HEK293 (cell line): ENCODE data around the gene ACADVL.

Experiments
- CTCF ChIA-PET: fragments of 350-600 bp; formaldehyde crosslinking; extraction: SDS; loops from one replicate; lab custom pipeline; 2021; ENCODE audit warnings: antibody characterized with exemption; lab: Yijun Ruan, JAX
- POLR2A ChIA-PET: fragments of 300-600 bp; formaldehyde crosslinking; extraction: SDS; loops from one replicate; lab custom pipeline; 2020; ENCODE audit warnings: antibody characterized with exemption, inconsistent platforms; lab: Yijun Ruan, JAX
- H3K27ac ChIP-seq: fragments of 200-500 bp; sonication (Bioruptor generic); 2 replicates; pipeline ENCODE4 v1.5.1; 2014; ENCODE audit warnings: low read depth, low read length, control low read depth, inconsistent platforms; ENCODE audit errors: extremely low read depth
- H3K36me3 ChIP-seq, 2 experiments: fragments of 200-500 bp in 1 of 2; sonication (Bioruptor generic) in 1 of 2; 1 replicate in 1 of 2; 2 replicates in 1 of 2; pipeline ENCODE4 v1.5.1; 2014 to 2017; ENCODE audit warnings: inconsistent platforms in 2 of 2, low read length in 2 of 2; ENCODE audit not compliant: control insufficient read depth in 2 of 2, insufficient read depth in 1 of 2
- H3K4me1 ChIP-seq: fragments of 200-500 bp; sonication (Bioruptor generic); 2 replicates; pipeline ENCODE4 v1.5.1; 2014; ENCODE audit warnings: mild to moderate bottlenecking, low read length, inconsistent platforms; ENCODE audit not compliant: control insufficient read depth, insufficient read depth
- H3K4me3 ChIP-seq: 2 replicates; pipeline ENCODE4 v1.5.1; 2011; ENCODE audit warnings: low read depth, mild to moderate bottlenecking, control low read depth, low read length, moderate library complexity
- H3K9me3 ChIP-seq: fragments of 200-500 bp; sonication (Bioruptor generic); 2 replicates; pipeline ENCODE4 v1.5.1; 2014; ENCODE audit warnings: low read depth, low read length, inconsistent platforms; ENCODE audit not compliant: control insufficient read depth, insufficient read depth
- GLIS1 ChIP-seq: fragments of 450-650 bp; formaldehyde crosslinking; IDR thresholded peaks from 2 replicates; pipeline ENCODE4 v1.5.1; 2016; ENCODE audit warnings: missing biosample characterization, missing genetic modification characterization
- KLF1 ChIP-seq: fragments of 450-650 bp; formaldehyde crosslinking; IDR thresholded peaks from 2 replicates; pipeline ENCODE4 v1.5.1; 2016; ENCODE audit warnings: missing biosample characterization, missing genetic modification characterization
- MZF1 ChIP-seq: fragments of 450-650 bp; formaldehyde crosslinking; IDR thresholded peaks from 2 replicates; pipeline ENCODE4 v1.5.1; 2017; ENCODE audit warnings: missing biosample characterization, missing genetic modification characterization, borderline replicate concordance
- REPIN1 ChIP-seq: fragments of 450-650 bp; formaldehyde crosslinking; IDR thresholded peaks from 2 replicates; pipeline ENCODE4 v1.5.1; 2017; ENCODE audit warnings: missing biosample characterization, missing genetic modification characterization, low read depth
- SCRT2 ChIP-seq: fragments of 450-650 bp; formaldehyde crosslinking; IDR thresholded peaks from 2 replicates; pipeline ENCODE4 v1.5.1; 2016; ENCODE audit warnings: missing biosample characterization, missing genetic modification characterization
- SP7 ChIP-seq: fragments of 450-650 bp; formaldehyde crosslinking; IDR thresholded peaks from 2 replicates; pipeline ENCODE4 v1.5.1; 2016; ENCODE audit warnings: missing biosample characterization, missing genetic modification characterization
- ZBTB1 ChIP-seq: fragments of 450-650 bp; formaldehyde crosslinking; IDR thresholded peaks from 2 replicates; pipeline ENCODE4 v1.5.1; 2016; ENCODE audit warnings: missing biosample characterization, missing genetic modification characterization
- ZNF146 ChIP-seq: fragments of 450-650 bp; formaldehyde crosslinking; IDR thresholded peaks from 2 replicates; pipeline ENCODE4 v1.5.1; 2016; ENCODE audit warnings: missing biosample characterization, missing genetic modification characterization
- ZNF19 ChIP-seq: fragments of 450-650 bp; formaldehyde crosslinking; IDR thresholded peaks from 2 replicates; pipeline ENCODE4; 2016; ENCODE audit warnings: missing biosample characterization, missing genetic modification characterization, low read depth
- ZNF223 ChIP-seq: fragments of 450-650 bp; formaldehyde crosslinking; IDR thresholded peaks from 2 replicates; pipeline ENCODE4 v1.5.1; 2016; ENCODE audit warnings: missing biosample characterization, missing genetic modification characterization
- ZNF302 ChIP-seq: fragments of 450-650 bp; formaldehyde crosslinking; IDR thresholded peaks from 2 replicates; pipeline ENCODE4 v1.5.1; 2016; ENCODE audit warnings: missing biosample characterization, missing genetic modification characterization, low read depth
- ZNF311 ChIP-seq: fragments of 450-650 bp; formaldehyde crosslinking; IDR thresholded peaks from 2 replicates; pipeline ENCODE4 v1.5.1; 2017; ENCODE audit warnings: missing biosample characterization, missing genetic modification characterization, borderline replicate concordance
- ZNF37A ChIP-seq: fragments of 450-650 bp; IDR thresholded peaks from 2 replicates; pipeline ENCODE4 v1.5.1; 2018; ENCODE audit warnings: missing biosample characterization, missing genetic modification characterization
- ZNF391 ChIP-seq: fragments of 450-650 bp; formaldehyde crosslinking; IDR thresholded peaks from 2 replicates; pipeline ENCODE4 v1.5.1; 2016; ENCODE audit warnings: low read depth, missing biosample characterization, missing genetic modification characterization, borderline replicate concordance
- ZNF433 ChIP-seq: fragments of 450-650 bp; formaldehyde crosslinking; IDR thresholded peaks from 2 replicates; pipeline ENCODE4 v1.5.1; 2016; ENCODE audit warnings: missing biosample characterization, missing genetic modification characterization, low read depth
- ZNF549 ChIP-seq: fragments of 450-650 bp; IDR thresholded peaks from 2 replicates; pipeline ENCODE4 v1.5.1; 2018; ENCODE audit warnings: missing biosample characterization, missing genetic modification characterization, mild to moderate bottlenecking, inconsistent platforms, moderate library complexity
- ZNF585B ChIP-seq: fragments of 450-650 bp; formaldehyde crosslinking; IDR thresholded peaks from 2 replicates; pipeline ENCODE4 v1.5.1; 2016; ENCODE audit warnings: missing biosample characterization, missing genetic modification characterization
- ZNF621 ChIP-seq: fragments of 450-650 bp; formaldehyde crosslinking; IDR thresholded peaks from 2 replicates; pipeline ENCODE4 v1.5.1; 2017; ENCODE audit warnings: missing biosample characterization, missing genetic modification characterization
- ZNF660 ChIP-seq: fragments of 450-650 bp; IDR thresholded peaks from 2 replicates; pipeline ENCODE4 v1.5.1; 2018; ENCODE audit warnings: missing biosample characterization, mild to moderate bottlenecking, missing genetic modification characterization
- TF ChIP-seq, protein P1 (sequence below): fragments of 450-650 bp; formaldehyde crosslinking; IDR thresholded peaks from 2 replicates; pipeline ENCODE4 v1.5.1; 2016; ENCODE audit warnings: missing biosample characterization, missing genetic modification characterization, borderline replicate concordance
- TF ChIP-seq, protein P2 (sequence below): fragments of 450-650 bp; formaldehyde crosslinking; IDR thresholded peaks from 2 replicates; pipeline ENCODE4 v1.5.1; 2016; ENCODE audit warnings: missing biosample characterization, missing genetic modification characterization
- TF ChIP-seq, protein P3 (sequence below): fragments of 450-650 bp; formaldehyde crosslinking; IDR thresholded peaks from 2 replicates; pipeline ENCODE4 v1.5.1; 2016; ENCODE audit warnings: missing biosample characterization, missing genetic modification characterization
- TF ChIP-seq, protein P4 (sequence below): fragments of 450-650 bp; IDR thresholded peaks from 2 replicates; pipeline ENCODE4 v1.5.1; 2018; ENCODE audit warnings: missing biosample characterization, mild to moderate bottlenecking, missing genetic modification characterization
- TF ChIP-seq, protein P5 (sequence below): fragments of 450-650 bp; formaldehyde crosslinking; IDR thresholded peaks from 2 replicates; pipeline ENCODE4 v1.5.1; 2016; ENCODE audit warnings: missing biosample characterization, missing genetic modification characterization

The ACADVL gene

DNA sequence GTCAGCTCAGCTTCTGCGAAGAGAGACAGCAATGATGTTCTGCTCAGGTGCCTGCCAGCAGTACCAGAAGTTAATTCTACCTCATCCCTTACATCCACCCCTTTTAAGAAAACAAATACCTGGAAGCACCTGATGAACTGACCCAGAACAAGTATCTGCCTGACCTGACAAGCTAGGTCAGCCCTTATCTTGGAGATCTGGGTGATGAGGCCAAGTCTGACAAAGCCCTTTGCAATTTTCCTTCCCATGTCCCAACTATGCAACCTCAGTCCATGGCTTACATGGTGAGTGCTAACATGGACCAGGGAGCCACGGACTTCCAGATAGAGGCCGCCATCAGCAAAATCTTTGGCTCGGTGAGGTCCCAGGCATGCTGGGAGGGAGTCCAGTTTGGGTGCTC lies 3.6 kb downstream of the ACADVL start (continued):
- TF ChIP-seq, protein P1, sequence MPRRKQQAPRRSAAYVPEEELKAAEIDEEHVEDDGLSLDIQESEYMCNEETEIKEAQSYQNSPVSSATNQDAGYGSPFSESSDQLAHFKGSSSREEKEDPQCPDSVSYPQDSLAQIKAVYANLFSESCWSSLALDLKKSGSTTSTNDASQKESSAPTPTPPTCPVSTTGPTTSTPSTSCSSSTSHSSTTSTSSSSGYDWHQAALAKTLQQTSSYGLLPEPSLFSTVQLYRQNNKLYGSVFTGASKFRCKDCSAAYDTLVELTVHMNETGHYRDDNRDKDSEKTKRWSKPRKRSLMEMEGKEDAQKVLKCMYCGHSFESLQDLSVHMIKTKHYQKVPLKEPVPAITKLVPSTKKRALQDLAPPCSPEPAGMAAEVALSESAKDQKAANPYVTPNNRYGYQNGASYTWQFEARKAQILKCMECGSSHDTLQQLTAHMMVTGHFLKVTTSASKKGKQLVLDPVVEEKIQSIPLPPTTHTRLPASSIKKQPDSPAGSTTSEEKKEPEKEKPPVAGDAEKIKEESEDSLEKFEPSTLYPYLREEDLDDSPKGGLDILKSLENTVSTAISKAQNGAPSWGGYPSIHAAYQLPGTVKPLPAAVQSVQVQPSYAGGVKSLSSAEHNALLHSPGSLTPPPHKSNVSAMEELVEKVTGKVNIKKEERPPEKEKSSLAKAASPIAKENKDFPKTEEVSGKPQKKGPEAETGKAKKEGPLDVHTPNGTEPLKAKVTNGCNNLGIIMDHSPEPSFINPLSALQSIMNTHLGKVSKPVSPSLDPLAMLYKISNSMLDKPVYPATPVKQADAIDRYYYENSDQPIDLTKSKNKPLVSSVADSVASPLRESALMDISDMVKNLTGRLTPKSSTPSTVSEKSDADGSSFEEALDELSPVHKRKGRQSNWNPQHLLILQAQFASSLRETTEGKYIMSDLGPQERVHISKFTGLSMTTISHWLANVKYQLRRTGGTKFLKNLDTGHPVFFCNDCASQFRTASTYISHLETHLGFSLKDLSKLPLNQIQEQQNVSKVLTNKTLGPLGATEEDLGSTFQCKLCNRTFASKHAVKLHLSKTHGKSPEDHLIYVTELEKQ (tag by site-specific recombination): no peak
- TF ChIP-seq KLF1 (tag by site-specific recombination): no peak

DNA sequence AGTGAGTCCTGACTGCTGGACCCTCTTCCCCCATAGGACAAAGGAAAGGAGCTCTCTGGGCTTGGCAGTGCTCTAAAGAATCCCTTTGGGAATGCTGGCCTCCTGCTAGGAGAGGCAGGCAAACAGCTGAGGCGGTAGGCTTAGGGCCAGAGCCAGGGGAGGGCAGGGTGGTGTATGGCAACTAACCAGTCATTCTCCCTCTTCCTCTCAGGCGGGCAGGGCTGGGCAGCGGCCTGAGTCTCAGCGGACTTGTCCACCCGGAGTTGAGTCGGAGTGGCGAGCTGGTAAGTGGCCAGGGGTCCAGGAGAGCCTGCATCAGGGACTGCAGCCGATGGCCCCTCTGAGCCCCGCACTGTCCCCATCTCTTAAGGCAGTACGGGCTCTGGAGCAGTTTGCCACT lies 4.4 kb downstream of the ACADVL start:
- H3K4me1 ChIP-seq: no peaks in the 10 kb centered on the region
- ChIA-PET POLR2A (interaction anchor here (1.0 to 9.8 kb wide), 4 partner anchors 10 to 38 kb away, joined by 3 to 284 read pairs (median 6); partner anchors contain the start of genes DVL2, GABARAP and PHF23), CTCF (no interaction called here)
- peaks cover 26 to 82% of the 10 kb centered on the region in 2 experiments for H3K36me3 ChIP-seq
- no peaks in the 10 kb centered on the region for H3K9me3 ChIP-seq
- no peak overlapping the region for H3K4me3 ChIP-seq
- TF ChIP-seq ZNF311 (tag by site-specific recombination): no peak
- TF ChIP-seq, protein P2, sequence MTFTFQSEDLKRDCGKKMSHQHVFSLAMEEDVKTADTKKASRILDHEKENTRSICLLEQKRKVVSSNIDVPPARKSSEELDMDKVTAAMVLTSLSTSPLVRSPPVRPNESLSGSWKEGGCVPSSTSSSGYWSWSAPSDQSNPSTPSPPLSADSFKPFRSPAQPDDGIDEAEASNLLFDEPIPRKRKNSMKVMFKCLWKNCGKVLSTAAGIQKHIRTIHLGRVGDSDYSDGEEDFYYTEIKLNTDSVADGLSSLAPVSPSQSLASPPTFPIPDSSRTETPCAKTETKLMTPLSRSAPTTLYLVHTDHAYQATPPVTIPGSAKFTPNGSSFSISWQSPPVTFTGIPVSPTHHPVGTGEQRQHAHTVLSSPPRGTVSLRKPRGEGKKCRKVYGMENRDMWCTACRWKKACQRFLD (tag by site-specific recombination): no peak
- TF ChIP-seq, protein P3, sequence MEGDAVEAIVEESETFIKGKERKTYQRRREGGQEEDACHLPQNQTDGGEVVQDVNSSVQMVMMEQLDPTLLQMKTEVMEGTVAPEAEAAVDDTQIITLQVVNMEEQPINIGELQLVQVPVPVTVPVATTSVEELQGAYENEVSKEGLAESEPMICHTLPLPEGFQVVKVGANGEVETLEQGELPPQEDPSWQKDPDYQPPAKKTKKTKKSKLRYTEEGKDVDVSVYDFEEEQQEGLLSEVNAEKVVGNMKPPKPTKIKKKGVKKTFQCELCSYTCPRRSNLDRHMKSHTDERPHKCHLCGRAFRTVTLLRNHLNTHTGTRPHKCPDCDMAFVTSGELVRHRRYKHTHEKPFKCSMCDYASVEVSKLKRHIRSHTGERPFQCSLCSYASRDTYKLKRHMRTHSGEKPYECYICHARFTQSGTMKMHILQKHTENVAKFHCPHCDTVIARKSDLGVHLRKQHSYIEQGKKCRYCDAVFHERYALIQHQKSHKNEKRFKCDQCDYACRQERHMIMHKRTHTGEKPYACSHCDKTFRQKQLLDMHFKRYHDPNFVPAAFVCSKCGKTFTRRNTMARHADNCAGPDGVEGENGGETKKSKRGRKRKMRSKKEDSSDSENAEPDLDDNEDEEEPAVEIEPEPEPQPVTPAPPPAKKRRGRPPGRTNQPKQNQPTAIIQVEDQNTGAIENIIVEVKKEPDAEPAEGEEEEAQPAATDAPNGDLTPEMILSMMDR (tag by site-specific recombination): no peak
- no peak overlapping the region for H3K27ac ChIP-seq

DNA sequence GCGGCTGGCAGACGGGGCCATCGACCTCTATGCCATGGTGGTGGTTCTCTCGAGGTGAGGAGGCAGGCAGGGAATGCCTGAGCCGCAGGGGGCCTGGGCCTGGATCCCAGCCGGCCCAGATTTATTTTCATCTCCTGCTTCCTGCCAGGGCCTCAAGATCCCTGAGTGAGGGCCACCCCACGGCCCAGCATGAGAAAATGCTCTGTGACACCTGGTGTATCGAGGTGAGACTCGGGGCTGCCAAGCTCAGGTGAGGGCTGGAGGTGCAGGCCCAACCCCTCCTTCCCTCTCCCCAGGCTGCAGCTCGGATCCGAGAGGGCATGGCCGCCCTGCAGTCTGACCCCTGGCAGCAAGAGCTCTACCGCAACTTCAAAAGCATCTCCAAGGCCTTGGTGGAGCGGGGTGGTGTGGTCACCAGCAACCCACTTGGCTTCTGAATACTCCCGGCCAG lies 4.9 kb downstream of the ACADVL start:
- H3K4me3 ChIP-seq: no peak overlapping the region
- H3K4me1 ChIP-seq: no peaks in the 10 kb centered on the region
- H3K36me3 ChIP-seq: peaks cover 26 to 87% of the 10 kb centered on the region in 2 experiments
- CTCF ChIA-PET: no interaction called here
- POLR2A ChIA-PET: interaction anchor here (0.5 to 9.8 kb wide), 4 partner anchors 12 to 37 kb away, joined by 3 to 284 read pairs (median 3); partner anchors contain the start of genes DVL2, GABARAP and PHF23
- no peaks in the 10 kb centered on the region for H3K9me3 ChIP-seq
- 0 out of 2 replicates have a peak overlapping the region, but pooled peaks have one; percentile 11 for H3K27ac ChIP-seq
- TF ChIP-seq ZNF391 (tag by site-specific recombination): no peak
- no peak for TF ChIP-seq SP7 (tag by site-specific recombination)
- no peak for TF ChIP-seq ZNF660 (tag by site-specific recombination)
- no peak for TF ChIP-seq ZNF585B
- TF ChIP-seq MZF1 (tag by site-specific recombination): no peak
- no peak for TF ChIP-seq SCRT2
- TF ChIP-seq ZNF19 (tag by site-specific recombination): no peak
- no peak for TF ChIP-seq REPIN1 (tag by site-specific recombination)
- TF ChIP-seq ZNF37A (tag by site-specific recombination): no peak
- TF ChIP-seq, protein P4, sequence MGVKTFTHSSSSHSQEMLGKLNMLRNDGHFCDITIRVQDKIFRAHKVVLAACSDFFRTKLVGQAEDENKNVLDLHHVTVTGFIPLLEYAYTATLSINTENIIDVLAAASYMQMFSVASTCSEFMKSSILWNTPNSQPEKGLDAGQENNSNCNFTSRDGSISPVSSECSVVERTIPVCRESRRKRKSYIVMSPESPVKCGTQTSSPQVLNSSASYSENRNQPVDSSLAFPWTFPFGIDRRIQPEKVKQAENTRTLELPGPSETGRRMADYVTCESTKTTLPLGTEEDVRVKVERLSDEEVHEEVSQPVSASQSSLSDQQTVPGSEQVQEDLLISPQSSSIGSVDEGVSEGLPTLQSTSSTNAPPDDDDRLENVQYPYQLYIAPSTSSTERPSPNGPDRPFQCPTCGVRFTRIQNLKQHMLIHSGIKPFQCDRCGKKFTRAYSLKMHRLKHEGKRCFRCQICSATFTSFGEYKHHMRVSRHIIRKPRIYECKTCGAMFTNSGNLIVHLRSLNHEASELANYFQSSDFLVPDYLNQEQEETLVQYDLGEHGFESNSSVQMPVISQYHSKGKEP: no peak
- no peak for TF ChIP-seq ZNF146 (tag by site-specific recombination)
- TF ChIP-seq ZNF621 (tag by site-specific recombination): no peak
- TF ChIP-seq GLIS1: no peak
- no peak for TF ChIP-seq ZBTB1 (tag by site-specific recombination)
- TF ChIP-seq, protein P5, sequence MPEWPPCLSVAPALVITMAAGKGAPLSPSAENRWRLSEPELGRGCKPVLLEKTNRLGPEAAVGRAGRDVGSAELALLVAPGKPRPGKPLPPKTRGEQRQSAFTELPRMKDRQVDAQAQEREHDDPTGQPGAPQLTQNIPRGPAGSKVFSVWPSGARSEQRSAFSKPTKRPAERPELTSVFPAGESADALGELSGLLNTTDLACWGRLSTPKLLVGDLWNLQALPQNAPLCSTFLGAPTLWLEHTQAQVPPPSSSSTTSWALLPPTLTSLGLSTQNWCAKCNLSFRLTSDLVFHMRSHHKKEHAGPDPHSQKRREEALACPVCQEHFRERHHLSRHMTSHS (tag by site-specific recombination): no peak
- no peak for TF ChIP-seq ZNF433 (tag by site-specific recombination)
- TF ChIP-seq ZNF302 (tag by site-specific recombination): no peak
- no peak for TF ChIP-seq ZNF549
- TF ChIP-seq ZNF223 (tag by site-specific recombination): no peak
- TF ChIP-seq, all 188 proteins: peak for 0
